ENCODE measurements around the gene CBL.
A peak's percentile ranks its signal among the peaks of the same experiment; 100 is the strongest.

Gene CBL

DNA sequence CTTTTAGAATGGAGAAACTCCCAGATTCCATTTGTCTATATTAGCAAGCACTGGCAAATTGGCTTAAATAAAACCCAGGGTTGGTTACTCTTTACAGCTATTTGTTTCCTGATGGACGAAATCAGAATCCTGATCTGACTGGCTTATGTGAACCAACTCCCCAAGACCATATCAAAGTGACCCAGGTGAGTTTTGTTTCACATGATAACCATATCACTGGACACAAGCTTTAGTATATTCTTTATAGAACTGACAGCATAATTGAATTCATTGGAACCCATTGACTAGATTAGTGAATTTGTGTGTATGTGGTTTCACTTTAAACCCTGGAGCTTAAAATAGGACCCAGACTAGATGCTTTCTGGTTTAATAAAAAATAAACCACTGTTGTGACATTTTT is 71.5 kb downstream of the CBL start:
- no peak for DNase-seq

DNA sequence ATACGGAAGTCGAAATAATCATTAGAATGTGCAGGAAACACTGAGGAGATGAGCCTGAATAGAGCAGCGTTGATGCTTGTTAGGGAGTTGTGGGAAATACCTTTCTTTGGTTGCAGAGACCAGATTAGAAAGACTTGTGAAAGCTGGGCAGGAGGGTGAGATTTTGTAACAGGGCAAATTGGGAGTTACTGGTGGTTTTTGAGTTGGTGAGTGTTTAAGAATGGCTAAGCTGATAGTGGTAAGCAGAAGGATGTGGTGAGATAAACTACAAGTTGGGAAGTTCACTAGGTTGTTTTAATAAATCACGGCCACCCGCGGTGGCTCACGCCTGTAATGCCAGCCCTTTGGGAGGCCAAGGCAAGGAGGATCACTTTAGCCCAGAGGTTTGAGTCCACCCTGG is 76.4 kb downstream of the CBL start:
- no peak for DNase-seq

DNA sequence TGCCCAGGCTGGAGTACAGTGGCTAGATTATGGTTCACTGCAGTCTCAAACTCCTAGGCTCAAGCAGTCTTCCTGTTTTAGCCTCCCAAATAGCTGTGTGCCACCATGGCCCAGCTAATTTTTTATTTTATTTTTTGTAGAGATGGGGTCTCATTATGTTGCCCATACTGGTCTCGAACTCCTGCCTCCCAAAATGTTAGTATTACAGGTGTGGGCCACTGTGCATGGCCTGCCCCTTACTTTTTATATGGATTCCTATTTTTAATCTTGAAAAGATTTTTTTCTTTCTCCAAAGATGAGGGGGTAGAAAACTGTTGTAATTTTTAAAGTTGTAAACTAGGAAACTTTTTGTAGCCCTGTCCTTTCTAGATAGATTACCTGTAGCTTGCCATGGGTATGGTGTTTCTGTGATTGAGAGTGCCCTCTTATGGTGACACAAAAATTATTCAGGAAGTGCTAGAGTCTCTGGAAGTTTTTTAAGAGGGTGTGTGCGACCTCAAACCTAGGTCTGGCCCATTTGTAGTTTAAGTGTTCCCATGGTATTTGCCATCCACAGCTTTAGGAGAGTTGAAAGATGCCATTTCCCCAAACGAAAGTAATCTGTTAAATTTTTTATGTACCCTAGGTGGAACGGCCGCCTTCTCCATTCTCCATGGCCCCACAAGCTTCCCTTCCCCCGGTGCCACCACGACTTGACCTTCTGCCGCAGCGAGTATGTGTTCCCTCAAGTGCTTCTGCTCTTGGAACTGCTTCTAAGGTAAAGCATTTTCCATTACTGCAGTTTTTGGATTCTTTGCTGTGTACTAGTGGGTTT is 78.4 kb downstream of the CBL start:
- DNase-seq = peak; percentile 56

DNA sequence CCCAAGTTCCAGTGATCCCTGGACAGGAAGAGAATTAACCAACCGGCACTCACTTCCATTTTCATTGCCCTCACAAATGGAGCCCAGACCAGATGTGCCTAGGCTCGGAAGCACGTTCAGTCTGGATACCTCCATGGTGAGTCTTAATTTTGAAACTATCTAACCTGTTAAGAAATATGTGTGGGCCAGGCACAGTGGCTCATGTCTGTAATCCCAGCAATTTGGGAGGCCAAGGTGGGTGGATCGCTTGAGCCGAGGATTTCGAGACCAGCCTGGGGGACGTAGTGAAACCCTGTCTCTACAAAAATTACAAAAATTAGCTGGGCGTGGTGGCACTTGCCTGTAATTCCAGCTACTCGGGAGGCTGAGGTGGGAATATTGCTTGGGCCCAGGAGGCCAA is 79.3 kb downstream of the CBL start:
- no peak for DNase-seq

DNA sequence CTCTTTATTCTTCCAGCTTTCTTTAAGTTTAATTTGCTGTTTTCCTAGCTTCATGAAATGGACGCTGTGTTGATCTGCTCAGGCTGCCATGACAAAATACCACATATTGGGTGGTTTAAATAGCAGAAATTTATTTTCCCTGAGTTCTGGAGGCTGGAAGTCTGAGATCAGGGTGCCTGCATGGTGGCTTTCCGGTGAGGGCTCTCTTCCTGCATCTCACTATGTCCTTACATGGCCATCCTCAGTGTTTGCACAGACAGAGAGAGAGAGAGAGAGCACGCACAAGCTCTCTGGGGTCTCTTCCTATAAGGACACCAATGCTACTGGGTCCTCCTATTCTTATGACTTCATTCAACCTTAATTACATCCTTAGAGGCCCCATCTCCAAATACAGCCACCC is 82.1 kb downstream of the CBL start:
- no peak for DNase-seq

DNA sequence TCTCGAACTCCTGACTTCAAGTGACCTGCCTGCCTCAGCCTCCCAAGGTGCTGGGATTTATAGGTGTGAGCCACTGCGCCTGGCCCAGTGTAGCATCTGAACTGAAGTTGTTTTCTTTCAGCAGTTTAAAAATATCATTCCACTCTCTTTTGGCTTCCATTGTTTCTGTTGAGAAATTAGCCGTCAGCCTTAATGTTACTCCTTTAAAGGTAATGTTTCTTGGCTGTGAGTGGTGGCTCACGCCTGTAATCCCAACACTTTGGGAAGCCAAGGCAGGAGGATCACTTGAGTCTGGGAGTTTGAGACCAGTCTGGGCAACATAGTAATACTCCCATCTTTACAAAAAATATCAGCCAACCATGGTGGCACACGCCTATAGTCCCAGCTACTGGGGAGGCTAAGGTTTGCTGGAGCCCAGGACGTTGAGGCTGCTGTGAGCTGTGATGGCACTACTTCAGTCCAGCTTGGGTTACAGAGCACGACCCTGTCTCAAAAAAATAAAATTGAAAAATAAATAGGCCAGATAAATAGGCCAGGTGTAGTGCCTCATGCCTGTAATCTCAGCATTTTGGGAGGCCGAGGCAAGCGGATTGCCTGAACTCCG is 84.9 kb downstream of the CBL start:
- no peak for DNase-seq

DNA sequence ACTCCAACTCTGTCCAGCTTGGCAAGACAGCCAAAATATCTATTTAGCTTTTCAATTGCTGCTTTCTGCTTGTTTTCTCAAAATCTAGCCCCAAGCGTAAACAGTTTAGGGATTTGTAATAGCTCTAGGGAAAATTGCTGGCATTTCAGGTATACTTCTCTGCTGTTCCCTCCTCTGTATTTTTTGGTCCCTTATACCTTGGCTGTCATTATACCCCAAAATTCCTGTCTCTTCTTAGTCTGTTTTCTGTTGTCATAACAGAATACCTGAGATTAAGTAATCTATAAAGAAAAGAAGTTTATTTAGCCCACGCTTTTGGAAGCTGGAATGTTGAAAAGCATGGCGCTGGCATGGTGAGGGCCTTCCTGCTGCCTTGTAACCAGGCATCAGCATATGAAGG is 87.3 kb downstream of the CBL start:
- DNase-seq = no peak

DNA sequence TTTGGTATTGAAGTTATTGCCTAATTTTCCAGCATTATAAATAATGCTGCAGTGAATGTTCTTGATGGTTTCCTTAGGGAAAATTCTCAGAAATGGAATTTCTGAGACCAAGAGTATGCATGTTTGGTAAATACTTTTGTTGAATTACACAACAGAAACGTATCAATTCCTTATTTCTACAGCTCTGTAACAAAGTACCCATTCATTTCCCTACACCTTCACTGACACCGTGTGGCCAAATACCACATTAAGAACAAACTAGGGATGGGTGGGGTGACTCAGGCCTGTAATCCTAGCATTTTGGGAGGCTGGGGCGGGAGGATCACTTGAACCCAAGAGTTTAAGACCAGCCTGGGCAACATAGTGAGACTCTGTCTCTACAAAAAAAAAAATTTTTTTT is 89.0 kb downstream of the CBL start:
- DNase-seq = no peak

DNA sequence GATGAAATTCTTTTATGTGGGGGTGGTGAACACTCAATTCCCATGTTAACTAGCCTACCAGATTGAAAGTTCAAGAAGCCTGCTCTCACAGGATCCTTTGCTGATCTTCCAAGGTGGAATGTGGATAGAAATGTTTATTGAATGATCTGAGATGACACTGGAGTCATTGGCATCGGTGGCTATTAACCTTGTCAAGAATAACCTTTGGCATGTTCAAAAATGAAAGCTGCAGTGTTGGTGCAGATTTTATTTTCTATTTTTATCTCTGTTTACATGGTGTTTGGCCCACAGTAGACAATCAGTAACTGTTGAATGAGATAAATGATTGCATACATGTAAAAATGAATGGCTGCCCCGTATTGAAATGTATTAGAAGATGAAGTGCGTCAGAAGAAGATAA is 91.8 kb downstream of the CBL start:
- no peak for DNase-seq

DNA sequence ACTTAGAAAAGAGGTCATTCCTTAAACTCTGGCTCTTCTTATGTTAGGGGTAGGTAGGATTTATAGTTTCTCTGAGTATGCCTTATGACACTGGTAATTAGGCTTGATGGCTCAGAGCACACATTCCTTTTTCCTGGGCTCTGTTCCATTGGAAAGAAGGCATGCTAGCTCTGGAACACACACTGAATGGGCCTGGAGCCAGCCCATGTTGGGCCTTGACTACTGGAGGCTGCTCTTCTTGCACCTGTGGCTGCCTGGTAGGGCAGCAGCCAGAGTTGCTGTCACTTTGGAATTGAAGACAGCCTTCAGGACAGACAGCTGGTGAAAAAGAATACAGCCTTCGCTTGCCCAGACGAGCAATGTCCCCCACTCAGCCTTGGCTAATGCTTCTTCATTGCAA is 92.6 kb downstream of the CBL start:
- no peak for DNase-seq

DNA sequence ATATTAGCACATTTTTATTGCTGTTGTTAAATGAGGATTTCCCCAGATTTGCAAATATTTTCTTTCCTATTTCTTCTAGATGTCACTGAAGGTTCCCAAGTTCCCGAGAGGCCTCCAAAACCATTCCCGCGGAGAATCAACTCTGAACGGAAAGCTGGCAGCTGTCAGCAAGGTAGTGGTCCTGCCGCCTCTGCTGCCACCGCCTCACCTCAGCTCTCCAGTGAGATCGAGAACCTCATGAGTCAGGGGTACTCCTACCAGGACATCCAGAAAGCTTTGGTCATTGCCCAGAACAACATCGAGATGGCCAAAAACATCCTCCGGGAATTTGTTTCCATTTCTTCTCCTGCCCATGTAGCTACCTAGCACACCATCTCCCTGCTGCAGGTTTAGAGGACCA is 93.3 kb downstream of the CBL start:
- DNase-seq = no peak

DNA sequence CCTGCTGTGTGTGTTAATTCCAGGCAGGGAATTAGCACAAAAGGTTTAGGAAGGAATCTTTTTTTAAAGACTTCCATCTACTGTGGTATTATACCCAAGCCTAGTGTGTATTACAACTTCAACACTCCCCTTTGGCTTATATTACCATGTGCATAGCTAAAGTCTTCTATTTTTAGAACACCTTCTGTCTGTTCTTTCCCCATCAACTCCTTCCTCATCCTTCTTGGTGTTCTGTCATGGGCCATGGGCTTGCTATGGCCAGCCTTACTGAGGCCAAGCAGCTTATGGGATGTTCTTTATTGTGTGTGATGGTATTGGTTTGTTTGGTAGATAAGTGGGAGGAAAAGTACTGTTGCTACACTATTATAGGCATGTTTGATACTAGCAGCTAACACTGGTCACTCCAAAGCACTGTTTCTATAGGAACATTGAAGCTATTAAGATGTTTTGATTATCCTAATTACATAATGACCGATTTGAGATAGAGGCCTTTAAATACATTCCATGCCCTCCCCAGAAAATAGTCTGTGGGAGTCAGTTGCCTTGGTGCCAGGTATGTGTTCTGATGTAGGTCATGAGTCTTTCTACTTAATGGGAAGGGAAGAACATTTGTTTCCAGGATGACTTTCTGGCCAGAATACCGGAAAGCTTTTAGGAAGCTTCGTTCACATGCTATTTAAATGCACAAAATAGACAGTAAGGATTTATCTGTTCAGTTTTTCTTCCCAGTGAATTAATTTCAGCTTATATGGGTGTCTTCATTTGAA is 94.2 kb downstream of the CBL start:
- no peak for DNase-seq

DNA sequence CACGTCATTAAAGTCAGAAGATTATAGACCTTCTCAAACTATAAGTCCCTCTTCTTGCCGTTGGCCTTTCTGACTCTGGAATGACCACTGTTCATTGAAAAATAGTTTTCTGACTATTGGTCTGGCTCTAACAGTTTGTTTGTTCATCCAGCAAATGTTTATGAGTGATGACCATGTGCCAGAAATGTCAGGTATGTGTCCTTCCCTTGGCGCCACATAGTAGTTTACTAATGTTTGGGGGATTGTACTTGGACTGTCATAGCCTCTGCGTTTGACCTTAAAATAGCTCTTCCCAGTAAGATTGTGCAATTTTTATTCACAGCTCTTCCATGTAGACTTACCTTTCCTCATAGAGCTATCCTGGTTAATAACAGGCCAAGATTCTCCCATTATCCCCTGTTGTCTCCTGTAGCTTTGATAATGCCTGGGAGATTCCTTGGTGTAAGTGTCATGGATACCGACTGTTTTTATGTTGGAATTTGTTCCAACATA is 97.1 kb downstream of the CBL start:
- no peak for DNase-seq

DNA sequence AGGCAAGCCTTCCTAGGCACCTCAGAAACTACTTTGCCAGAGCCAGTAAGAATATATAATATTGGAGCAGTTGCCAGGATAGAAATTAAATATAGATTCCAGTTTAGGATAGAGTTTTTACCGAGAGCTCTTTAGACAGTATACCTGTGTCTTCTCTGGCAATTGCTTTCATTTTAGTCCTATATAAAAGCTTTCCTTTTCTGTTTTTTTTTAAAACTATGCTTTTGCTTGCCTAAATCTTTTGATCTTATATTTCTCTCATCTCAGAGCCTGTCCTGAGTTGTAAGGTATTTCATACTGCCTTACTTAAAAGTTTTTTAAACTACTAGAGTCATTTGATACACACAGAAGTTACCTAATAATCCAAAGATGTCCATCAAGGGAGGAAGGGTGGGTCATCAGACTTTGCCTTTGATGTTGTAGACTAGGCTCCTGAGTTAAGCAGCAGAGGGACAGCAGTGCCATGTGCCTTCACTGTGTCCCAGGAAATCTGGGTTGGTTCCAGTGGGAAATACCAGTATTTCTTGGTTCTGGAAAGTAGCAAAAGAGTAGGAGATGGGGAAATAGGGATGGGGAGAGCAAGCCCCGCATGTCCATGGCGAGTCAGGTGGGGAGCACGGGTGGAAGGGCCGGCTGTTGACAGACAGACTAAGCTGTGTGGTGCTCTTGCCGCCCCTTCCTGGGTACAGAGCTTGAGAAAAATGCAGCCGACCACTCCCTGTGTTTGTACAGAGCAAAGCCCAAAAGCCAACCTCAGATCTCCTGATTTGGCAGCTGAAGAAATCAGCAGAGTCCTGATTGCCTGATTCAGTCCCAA is 99.6 kb downstream of the CBL start:
- DNase-seq = no peak

DNA sequence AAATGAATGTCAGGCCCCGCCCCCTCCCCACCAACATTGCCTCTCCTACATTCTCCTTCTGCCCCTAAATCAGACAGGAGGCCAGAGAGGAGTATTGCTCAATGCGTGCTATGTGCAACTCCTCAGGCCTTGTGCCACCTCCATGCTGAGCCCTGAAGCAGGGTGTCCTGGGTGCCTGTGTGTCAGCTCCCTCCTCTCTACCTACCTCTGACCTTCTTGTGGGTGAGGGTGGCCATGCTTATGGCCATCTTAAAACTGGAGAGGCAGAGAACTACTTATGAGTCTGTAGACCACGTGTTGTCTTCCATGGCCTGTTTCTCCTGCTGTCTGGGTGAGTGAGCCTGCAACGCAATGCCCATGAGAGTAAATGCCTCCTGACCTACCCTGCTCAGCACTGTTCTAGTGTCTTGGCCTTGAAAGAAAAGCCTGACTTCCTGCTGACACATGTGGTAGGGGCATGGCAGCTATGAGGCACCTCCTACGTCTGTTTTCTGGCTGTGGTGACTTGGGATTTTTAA is 100.3 kb downstream of the CBL start:
- peak; percentile 44 for DNase-seq

DNA sequence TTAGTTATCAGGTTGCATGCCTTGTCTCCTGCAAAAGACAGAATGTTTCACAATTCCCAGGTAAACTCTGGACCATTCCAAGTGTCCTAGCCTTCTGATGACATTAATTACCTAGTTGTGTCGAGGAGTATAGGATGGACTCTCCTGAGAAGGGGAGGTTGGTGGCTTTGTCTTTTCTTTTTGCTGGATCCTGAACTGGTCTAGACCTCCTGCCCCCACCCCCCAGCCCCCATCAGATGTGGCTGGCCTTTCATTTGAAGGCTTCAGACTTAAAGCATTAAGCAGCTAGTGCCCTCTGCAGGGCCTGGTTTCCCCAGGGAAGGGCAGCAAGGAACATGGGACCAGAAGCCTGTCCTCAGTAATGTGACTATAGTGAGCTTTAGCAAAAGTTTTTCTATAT is 101.1 kb downstream of the CBL start:
- DNase-seq = no peak

DNA sequence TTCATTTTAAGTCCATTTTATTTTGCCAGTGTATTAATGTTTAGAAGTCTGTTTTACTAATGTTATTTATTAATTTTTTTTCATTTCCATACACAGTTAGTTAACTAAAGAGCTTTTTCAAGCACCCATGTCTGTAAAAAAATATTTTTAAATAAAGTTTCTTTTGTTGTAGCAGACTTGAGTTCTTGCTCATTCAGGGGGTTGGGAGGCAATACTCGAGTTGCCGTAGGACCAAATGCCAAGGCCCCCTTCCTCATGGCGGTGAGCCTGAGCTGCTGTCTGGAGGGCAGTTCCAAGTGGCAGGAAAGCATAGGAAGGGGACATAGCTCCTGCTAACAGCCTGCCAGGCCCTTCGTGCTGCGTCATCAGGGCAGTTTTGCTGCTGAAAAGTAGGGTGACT is 101.8 kb downstream of the CBL start:
- no peak for DNase-seq

DNA sequence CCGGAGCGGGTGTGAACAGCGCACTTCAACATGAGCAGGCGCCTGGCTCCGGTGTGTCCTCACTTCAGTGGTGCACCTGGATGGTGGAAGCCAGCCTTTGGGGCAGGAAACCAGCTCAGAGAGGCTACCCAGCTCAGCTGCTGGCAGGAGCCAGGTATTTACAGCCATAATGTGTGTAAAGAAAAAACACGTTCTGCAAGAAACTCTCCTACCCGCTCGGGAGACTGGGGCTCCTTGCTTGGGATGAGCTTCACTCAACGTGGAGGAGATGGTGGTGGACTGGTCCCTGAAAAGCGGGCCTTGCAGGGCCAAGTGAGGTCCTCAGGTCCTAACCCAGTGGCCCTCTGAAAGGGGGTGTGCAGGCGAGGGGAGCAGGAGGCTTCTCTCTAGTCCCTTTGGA is 103.3 kb downstream of the CBL start:
- no peak for DNase-seq

DNA sequence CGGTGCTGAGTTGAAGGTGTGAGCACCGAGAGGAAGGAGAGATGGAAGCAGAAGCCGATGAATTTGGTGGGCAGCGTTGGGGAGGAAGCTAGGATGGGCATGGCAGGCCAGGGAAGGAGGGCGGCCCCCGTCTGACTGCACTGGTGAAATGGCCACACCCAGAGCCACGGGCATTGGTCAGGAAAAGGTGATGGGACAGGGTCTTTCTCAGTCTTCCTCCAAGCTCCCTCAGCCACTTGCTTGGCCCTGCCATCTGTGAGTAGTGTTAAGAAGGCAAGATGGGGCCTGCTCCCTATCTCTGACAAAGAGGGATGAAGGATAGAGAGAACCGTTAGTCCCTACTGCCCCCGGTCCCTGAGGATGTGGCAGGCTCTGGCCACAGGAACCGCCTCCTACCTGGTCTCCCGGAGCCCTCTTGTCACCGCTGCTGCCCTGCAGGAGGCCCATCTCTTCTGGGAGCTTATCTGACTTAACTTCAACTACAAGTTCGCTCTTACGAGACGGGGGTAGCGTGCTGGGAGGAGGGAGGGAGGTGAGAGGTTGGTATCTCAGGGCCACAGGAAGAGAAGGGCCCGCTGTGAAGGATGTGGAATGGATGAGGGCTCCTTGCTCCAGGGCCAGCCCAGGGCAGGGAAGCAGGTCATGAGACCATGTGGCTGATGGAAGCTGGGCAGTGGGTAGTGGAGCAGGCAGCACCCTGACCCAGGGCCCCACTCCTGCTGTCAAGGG is 104.0 kb downstream of the CBL start:
- DNase-seq = no peak

DNA sequence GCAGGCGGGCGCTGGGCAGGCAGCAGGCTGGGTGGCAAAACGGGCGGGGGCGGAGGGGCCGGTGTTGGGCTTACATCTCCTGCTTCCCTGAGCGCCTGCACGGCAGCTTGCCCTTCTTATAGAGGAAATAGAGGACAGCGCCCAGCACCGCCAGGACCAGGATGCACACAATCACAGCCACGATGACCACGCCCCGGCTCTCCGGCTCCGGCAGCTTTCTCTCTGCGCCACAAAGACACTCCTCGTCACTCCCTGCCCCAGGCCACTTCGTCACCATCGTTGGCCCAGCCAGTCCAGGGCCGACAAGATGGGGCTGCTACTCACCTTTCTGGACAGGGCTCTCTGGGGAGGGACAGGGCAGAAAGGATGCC is 104.5 kb downstream of the CBL start:
- DNase-seq = no peak

DNA sequence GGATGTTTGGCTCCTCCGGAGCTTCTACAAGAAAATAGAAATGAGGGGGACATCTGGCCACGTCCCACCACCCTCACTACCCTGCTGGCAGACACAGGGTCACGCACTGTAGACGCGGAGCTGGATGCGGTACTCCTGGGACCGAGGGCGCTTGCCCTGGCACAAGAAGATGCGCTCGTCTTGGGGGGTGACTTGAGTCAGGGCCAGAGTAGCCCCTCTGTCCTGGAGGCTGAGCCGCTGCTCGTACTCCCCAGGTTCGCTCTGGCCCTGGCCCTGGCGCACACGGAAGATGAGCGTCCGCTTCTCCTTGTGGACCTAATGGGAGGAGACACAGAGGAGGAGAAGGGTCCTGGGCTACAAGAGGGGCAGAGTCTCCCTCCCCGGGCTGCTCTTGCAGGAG is 108.6 kb downstream of the CBL start:
- DNase-seq = no peak

Data from central memory CD4-positive, alpha-beta T cell (primary cell).